ENCODE data around the gene NFIL3.

DNA sequence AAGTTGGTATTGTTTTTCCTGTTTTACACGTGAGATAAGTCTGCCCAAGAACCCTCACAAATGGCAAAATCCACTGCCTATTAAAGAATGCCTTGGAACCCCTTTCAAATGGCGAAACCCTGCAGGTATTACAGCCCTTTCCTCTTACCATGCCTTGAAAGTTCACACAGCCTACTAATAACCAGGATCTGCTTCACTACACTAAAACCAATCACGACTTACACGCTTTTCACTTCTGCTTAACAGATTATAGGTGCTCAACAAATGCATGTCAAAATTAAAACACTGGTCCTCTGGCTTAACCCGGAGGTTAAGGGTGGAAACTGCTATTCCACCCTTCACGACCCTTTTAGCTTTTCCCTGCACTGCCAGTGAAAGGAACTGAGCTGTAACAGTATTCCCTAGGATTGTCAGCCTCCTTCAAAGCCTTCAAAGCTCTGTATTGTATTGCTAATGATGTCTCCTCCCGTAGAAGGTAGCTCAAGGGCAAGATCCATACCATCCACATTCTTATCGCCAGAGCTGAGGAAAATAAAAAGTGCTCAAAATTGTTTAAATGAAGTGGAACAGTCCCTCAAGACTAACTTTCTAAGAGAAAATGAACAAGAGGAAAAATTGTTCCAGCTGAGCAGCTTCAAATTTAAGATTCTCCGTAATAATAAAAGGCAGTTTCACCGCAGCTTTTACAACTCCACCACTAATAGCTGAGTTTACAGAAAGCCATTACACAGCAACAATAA is 62.9 kb downstream of the NFIL3 start:
- TF ChIP-seq, protein P1, sequence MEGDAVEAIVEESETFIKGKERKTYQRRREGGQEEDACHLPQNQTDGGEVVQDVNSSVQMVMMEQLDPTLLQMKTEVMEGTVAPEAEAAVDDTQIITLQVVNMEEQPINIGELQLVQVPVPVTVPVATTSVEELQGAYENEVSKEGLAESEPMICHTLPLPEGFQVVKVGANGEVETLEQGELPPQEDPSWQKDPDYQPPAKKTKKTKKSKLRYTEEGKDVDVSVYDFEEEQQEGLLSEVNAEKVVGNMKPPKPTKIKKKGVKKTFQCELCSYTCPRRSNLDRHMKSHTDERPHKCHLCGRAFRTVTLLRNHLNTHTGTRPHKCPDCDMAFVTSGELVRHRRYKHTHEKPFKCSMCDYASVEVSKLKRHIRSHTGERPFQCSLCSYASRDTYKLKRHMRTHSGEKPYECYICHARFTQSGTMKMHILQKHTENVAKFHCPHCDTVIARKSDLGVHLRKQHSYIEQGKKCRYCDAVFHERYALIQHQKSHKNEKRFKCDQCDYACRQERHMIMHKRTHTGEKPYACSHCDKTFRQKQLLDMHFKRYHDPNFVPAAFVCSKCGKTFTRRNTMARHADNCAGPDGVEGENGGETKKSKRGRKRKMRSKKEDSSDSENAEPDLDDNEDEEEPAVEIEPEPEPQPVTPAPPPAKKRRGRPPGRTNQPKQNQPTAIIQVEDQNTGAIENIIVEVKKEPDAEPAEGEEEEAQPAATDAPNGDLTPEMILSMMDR (IDR thresholded peaks at IDR 0.05) = no peak
- TF ChIP-seq POLR2A (IDR thresholded peaks at IDR 0.05) = no peak
